ENCODE data around the gene ZNF710.

DNA sequence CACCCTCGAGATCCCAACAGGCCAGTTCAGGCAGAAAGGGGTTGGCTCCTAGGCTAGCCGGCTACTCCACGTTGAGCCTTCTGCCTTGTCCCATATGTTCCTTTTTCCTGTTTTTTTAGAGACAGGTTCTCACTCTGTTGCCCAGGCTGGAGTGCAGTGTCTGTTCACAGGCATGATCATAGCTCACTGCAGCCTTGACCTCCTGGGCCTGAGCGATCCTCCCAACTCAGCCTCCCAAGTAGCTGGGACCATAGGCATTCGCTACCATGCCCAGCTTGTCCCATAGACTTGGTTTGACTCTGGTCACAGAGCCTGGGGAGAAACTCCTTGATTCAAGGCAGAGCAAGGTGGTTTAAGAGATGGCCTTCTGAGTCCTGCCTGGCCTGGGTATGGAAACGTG lies 32.3 kb downstream of the ZNF710 start:
- TF ChIP-seq EZH2 (IDR thresholded peaks at IDR 0.05; ENCODE audit: borderline replicate concordance, low read depth, low read length, severe bottlenecking) = no peak
- TF ChIP-seq, protein P1, sequence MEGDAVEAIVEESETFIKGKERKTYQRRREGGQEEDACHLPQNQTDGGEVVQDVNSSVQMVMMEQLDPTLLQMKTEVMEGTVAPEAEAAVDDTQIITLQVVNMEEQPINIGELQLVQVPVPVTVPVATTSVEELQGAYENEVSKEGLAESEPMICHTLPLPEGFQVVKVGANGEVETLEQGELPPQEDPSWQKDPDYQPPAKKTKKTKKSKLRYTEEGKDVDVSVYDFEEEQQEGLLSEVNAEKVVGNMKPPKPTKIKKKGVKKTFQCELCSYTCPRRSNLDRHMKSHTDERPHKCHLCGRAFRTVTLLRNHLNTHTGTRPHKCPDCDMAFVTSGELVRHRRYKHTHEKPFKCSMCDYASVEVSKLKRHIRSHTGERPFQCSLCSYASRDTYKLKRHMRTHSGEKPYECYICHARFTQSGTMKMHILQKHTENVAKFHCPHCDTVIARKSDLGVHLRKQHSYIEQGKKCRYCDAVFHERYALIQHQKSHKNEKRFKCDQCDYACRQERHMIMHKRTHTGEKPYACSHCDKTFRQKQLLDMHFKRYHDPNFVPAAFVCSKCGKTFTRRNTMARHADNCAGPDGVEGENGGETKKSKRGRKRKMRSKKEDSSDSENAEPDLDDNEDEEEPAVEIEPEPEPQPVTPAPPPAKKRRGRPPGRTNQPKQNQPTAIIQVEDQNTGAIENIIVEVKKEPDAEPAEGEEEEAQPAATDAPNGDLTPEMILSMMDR (IDR thresholded peaks at IDR 0.05; ENCODE audit: extremely low read depth in 1 of 2, insufficient read depth in 1 of 2, low read depth in 1 of 2, low read length in 2 of 2) = no peak
- TF ChIP-seq, protein P2, sequence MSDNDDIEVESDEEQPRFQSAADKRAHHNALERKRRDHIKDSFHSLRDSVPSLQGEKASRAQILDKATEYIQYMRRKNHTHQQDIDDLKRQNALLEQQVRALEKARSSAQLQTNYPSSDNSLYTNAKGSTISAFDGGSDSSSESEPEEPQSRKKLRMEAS (IDR thresholded peaks at IDR 0.05; ENCODE audit: insufficient read depth, insufficient read length) = no peak
- no peak for TF ChIP-seq POLR2AphosphoS5 (IDR thresholded peaks at IDR 0.05; ENCODE audit: insufficient read depth, low read depth, low read length)
- no peak for TF ChIP-seq POLR2A (IDR thresholded peaks at IDR 0.05; ENCODE audit: low read depth, low read length)
- TF ChIP-seq FOS (IDR thresholded peaks at IDR 0.05; ENCODE audit: borderline replicate concordance, insufficient read depth, low read length) = no peak
